GM21528 (cell line): ENCODE data around the gene VAPA.

Source experiments
- ATAC-seq: cut with Tn5 transposase; IDR thresholded peaks from one replicate; pipeline ENCODE4 v1.9.1; 2021; ENCODE audit warnings: mild to moderate bottlenecking, moderate library complexity; ENCODE audit not compliant: unreplicated experiment, low FRiP score

The VAPA gene

DNA sequence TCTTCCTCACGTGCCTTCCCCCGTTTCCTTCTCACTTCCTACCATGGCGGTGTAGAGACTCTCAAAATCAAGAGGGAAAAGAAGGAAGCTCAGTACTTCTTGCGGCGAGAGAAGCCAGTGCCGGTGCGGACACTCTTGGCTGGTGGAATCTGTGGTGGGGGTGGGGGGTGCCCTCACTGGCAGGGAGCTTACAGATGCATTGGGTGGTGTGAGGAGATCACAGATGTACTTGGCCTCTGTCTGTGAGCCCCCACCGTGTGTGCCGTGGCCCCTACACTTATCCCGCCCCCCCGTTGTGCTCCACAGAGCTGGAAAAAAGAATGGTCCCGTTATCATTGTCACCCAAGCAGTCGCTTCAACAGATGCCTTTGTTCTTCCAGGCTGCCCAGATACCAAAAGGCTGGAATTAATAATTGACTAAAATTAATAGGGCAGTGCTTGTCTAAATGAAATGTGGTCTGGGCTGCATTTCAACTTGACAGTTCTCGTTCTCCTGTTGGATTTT lies 79.8 kb downstream of the VAPA start:
- ATAC-seq, result no peak

DNA sequence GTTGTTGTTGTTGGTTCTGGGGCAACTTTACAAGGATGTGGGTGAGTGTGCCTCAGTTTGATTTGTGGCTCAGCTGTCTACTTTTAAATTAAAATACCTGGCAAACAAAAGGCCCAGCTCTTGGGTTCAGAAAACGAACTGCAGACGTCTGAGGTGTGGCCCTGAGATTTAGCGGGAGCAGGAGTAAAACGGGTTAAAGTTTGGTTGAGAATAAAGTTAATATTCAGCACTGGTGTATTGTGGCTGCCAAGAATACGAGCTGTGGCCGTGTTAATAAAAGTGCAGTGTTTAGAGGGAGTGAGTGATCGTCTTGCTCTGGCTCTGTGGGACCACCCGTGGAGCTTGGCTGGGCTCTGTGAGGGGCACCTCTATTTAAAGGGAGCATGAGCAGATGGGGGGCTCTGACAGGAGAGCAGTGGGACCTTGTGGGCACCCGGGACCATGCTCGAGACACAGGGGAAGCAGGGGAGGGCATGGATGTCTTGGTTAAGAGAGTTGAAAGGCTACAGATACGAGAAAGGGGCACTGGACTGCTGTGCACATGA lies 80.3 kb downstream of the VAPA start:
- ATAC-seq, result no peak

DNA sequence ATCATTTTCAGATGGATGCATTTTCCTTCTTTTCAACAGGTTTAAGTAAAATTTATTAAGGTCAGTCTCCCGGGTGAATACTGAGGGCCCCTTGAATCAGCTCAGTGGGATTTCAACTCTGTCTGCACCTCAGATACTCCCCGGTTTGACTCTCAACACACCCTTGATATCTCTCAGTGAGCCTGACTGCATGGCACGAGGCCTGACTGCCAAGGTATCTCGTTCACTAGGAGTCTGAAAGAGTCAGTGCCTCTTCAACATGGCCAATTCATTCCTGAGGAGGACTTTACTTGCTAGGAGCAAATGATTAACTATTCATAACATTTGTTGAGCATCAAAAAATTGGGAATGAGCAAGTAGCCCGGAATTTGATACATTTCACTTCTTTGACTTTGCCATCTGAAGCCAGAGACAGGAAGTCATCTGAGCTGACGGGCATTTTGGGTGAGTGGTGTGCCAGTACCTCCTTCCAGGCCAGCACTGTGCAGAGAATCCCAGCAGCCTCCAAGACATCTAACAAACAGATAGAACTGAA lies 81.0 kb downstream of the VAPA start:
- no peak for ATAC-seq

DNA sequence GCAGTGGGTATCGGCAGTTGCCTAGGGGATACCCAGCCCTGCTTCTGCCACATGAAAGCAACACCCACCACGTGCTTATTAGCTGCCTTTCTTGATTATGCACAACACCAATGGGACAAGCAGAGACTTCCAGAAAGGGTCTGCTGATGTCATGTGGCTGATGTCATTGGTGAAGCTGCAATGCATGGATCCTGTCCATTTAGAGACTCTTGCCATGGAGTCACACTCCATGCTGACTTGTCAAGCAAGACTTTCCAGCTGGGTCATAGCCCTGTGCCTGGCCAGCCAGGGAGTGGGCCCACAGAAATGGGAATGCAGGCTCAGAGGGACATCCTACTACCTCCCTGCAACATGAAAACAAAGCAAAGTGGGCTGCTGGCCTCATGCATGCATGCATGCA lies 81.8 kb downstream of the VAPA start:
- no peak for ATAC-seq

DNA sequence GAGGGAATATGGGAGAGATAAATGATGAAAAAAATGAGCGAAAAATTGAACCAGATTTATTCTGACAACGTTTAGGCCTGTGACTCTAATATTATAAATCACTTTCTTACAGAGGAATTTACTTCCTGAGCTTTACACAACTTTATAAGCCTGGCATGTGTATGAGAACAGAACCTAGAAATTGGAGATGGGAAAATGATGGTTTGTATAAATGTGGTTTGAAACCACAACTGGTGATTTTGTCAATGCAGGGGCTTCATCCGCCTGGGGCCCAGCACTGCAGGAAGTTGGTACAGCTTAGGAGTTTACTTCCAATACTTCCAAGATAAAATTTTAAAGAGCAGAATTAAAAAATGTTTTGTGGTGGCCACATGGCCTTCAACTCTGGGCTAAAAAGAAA lies 82.3 kb downstream of the VAPA start:
- ATAC-seq, result no peak

DNA sequence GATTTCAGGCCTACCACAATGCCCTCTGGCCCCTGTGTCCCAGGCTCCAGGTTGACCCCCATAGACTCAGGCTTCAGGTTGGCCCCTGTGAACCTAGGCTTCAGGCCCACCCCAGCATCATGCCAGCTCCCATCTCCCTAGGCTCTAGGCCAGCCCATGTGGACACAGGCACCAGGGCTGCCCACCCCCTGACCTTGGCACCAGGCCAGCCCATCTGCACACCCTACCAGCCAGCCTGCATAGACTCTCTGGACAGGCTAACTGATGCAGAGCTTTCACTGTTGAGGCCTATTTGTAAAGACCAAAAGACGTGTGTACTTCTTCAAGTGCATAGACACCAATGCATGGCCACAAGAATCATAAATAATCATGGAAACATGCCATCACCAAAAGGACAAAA lies 83.9 kb downstream of the VAPA start:
- ATAC-seq, result no peak

DNA sequence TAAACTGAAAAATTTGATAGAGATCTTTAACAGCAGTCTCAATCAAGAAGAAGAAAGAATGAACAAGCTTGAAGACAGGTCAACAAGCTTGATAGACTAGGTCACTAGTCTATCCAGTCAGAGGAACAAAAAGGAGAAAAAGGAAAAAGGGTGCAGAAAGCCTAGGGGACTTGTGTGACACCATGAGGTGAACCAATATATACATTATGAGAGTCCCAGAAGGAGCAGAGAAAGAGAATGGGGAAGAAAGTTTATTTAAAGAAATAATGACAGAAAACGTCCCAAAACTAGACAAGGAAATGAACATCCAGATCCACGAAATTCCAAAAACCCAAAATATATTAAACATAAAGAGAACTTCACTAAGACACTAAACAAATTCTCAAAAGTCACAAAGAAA lies 84.5 kb downstream of the VAPA start:
- no peak for ATAC-seq

DNA sequence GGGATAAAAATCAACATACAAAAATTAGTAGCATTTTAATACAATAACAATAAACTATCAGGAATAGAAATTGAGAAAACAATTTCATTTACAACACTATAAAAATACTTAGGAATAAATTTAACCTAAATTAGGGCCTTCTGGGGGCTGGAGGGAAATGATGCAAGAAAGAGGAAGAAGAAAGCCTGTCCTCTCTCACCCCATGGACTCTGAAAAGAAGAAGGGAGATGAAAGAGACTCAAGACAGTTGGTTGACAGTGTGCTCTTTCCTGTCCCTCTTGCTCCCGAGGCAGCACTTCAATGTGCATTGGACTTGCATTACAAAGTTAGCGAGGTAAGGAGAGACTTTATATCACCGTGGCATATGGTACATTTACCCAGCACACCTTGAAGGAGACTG lies 88.5 kb downstream of the VAPA start:
- no peak for ATAC-seq

DNA sequence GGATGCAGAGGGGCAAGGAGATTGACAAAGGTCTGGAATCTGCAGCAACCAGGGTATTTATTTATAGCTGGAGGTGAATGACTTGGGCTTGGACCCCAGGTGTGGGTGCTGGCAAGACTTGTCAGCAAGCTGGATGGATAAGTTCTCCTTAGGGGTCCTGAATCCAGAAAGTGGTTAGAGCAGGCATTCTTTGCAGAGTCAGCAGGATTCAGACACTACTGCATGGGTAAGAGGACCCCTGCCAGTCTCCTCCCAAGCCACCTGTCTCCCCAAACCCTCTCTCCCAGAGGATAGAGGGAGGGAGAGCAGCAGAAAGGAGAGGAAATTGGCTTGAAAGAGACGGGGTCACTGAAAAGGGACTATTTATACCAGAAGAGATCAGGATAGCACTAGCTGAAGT lies 89.5 kb downstream of the VAPA start:
- ATAC-seq, result no peak

DNA sequence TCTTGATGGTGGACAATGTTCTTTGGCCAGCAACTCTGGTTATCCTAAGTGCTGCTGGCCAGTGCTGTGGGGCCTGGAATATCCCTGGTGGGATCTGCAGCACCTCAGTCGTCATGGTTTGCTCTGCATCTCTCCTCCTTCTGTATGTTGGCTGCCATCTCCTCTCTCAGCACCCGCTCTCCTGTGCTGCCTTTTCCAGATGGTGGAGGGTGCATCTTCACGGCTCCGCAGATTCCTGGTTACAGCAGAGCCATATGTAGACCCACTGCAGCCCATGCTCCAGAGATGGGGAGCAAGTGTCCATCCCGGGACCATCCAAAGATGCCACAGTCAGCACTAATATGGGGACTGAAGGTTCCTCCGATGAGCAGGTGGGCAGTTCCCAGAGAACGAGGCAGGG lies 90.0 kb downstream of the VAPA start:
- no peak for ATAC-seq

DNA sequence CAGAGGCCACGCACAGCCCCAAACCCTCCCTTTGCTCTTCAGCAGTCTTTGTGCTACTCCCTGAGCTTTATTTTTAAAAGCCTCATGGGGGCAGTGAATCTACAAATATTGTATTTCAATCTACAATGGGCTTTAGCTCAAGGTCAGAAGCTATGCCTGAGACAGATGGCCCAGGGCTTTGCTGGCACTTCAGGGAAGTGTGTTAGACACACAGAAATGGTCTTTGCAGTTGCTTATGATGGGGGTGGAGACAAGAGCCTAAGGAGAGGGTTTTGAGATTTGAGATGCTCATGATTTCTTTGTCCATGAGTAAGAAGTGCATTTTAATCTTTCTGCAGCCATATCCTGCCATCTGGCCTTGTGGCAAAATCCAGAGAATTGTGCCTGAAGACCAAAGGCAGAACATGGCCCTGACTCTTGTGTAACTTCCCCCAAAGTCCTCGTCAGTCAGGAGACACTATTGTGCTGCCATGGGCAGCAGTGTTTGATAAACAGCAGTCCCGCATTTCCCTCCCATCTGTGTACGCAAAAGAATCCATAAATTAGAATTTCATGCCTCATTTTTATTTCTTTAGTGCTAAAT lies 92.6 kb downstream of the VAPA start:
- no peak for ATAC-seq

DNA sequence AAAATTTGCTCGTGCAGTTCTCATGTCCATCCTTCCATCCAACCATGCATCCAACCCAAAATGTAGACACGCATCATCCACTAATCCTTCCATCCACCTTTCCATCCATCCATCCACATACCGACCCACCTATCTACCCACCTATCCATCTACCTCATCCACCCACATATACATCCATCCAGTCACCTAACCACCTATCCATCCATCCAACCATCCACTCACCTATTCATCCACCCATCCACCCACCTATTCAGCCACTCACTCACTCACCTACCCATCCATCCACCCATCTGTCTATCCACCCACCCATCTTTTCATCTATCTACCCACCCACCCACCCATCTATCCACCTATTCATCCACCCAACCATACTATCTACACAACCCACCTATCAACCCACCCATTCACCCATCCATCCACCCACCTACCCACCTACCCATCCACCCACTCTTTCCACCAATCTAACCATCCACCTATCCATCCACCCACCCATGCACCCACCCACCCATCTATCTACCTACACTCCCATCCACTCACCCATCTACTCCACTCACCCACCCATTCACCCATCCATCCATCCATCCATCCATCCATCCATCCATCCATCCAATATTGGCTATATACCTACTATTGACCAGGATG lies 94.3 kb downstream of the VAPA start:
- no peak for ATAC-seq
